GM12878 (cell line): ENCODE results near the gene TMEM50A. TPM values are rescaled to one million over a fixed set of nuclear protein-coding genes. Genes with fewer than 3 reads are reported as not detected.
"Not testable (repeated sequence)": the region's sequence is repeated elsewhere in the genome, so short reads cannot be mapped to it uniquely, and the experiment has no call there.

Experiments
- ATAC-seq: fragments of 200-7000 bp; cut with Tn5 transposase; 3 replicates; pipeline ENCODE4 v1.9.1; 2020; ENCODE audit warnings: mild to moderate bottlenecking, moderate library complexity
- BruUV-seq: library from RNA; stranded (reverse); fragments of 400-500 nt; replicated peaks from 2 replicates; lab custom pipeline; 2021; lab: Mats Ljungman, UMichigan
- CTCF ChIA-PET: fragments of 300-600 bp; sonication (Branson Sonifier 250); formaldehyde crosslinking; extraction: SDS; loops from one replicate; lab custom pipeline; 2021; ENCODE audit warnings: inconsistent platforms; lab: Yijun Ruan, JAX
- POLR2A ChIA-PET: fragments of 350-600 bp; formaldehyde crosslinking; extraction: SDS; loops from one replicate; lab custom pipeline; 2021; ENCODE audit warnings: inconsistent platforms; lab: Charles Lee
- RAD21 ChIA-PET: fragments of 300-600 bp; sonication (Branson Sonifier 250); formaldehyde crosslinking; loops from one replicate; lab custom pipeline; 2023; ENCODE audit warnings: antibody characterized with exemption; ENCODE audit not compliant: unreplicated experiment; lab: Charles Lee
- SMC1A ChIA-PET: fragments of 300-600 bp; sonication (Branson Sonifier 250); formaldehyde crosslinking; loops from one replicate; lab custom pipeline; 2023; ENCODE audit not compliant: unreplicated experiment, uncharacterized antibody; lab: Charles Lee
- DNase-seq: peaks from one replicate; pipeline ENCODE4 v3.0.0-alpha.2; 2011; ENCODE audit warnings: low read depth, low spot score
- FAIRE-seq: peaks from 3 replicates; lab custom pipeline; 2011; peaks lifted over from hg19 to GRCh38; lab: Jason Lieb, UNC
- H2AFZ ChIP-seq: 2 replicates; pipeline ENCODE4 v1.6.0; 2011; ENCODE audit warnings: low read depth, low read length, control low read depth; ENCODE audit not compliant: control insufficient read depth
- H3K27ac ChIP-seq: 2 replicates; pipeline ENCODE4 v1.5.1; 2011; ENCODE audit warnings: control low read depth; ENCODE audit not compliant: control insufficient read depth, insufficient read depth
- H3K27me3 ChIP-seq, 2 experiments: replicated peaks in 1 of 2; 2 replicates each; pipeline versions ENCODE4 v1.6.0 to v1.6.1; 2011; ENCODE audit warnings: low read length in 1 of 2; ENCODE audit not compliant: control insufficient read depth in 2 of 2, insufficient read depth in 2 of 2
- H3K36me3 ChIP-seq, 2 experiments: 2 replicates each; pipeline ENCODE4 v1.5.1; 2011; ENCODE audit warnings: low read length in 1 of 2; ENCODE audit not compliant: control insufficient read depth in 2 of 2, insufficient read depth in 2 of 2
- H3K4me1 ChIP-seq: 2 replicates; pipeline ENCODE4 v1.6.1; 2011; ENCODE audit warnings: mild to moderate bottlenecking, low read length, moderate library complexity, mixed read lengths; ENCODE audit not compliant: control insufficient read depth, insufficient read depth
- H3K4me2 ChIP-seq: 2 replicates; pipeline ENCODE4 v1.6.0; 2011; ENCODE audit warnings: control low read depth; ENCODE audit not compliant: control insufficient read depth, insufficient read depth
- H3K4me3 ChIP-seq: fragments of 200-600 bp; sonication (generic); 2 replicates; pipeline ENCODE4 v1.5.1; 2016
- H3K79me2 ChIP-seq: 2 replicates; pipeline ENCODE4 v1.6.0; 2011; ENCODE audit warnings: low read length; ENCODE audit not compliant: control insufficient read depth, insufficient read depth
- H3K9ac ChIP-seq: 2 replicates; pipeline ENCODE4 v1.8.0; 2011; ENCODE audit warnings: low read length, control low read depth, mixed read lengths; ENCODE audit not compliant: control insufficient read depth, insufficient read depth
- H3K9me3 ChIP-seq: replicated peaks from 3 replicates; pipeline ENCODE4 v1.5.1; 2011; ENCODE audit warnings: mild to moderate bottlenecking, low read length; ENCODE audit not compliant: control insufficient read depth, insufficient read depth
- H4K20me1 ChIP-seq: 2 replicates; pipeline ENCODE4 v1.6.0; 2011; ENCODE audit not compliant: control insufficient read depth, insufficient read depth
- CTCF ChIP-seq, 3 experiments: IDR thresholded peaks in 2 of 3; conservative IDR thresholded peaks in 1 of 3; 2 replicates each; pipeline ENCODE4 v1.5.1; 2011; ENCODE audit warnings: low read depth in 3 of 3, low read length in 3 of 3, mild to moderate bottlenecking in 3 of 3, control low read depth in 2 of 3, moderate library complexity in 2 of 3, inconsistent platforms in 1 of 3, mixed read lengths in 1 of 3; ENCODE audit not compliant: control insufficient read depth in 2 of 3, insufficient read depth in 1 of 3; ENCODE audit errors: extremely low read depth in 1 of 3
- RAD21 ChIP-seq: IDR thresholded peaks from 2 replicates; pipeline ENCODE4 v1.6.1; 2011; ENCODE audit warnings: mild to moderate bottlenecking, low read depth, low read length, moderate library complexity; ENCODE audit not compliant: insufficient read depth
- WGBS: methylation state at CpG from one replicate; pipeline ENCODE4 v1.1.6; 2016; ENCODE audit warnings: low lambda C conversion rate; ENCODE audit not compliant: insufficient replicate concordance, insufficient coverage; ENCODE audit errors: missing lambda C conversion rate; 5-methylcytosine and 5-hydroxymethylcytosine counted together
- in situ Hi-C: fragments of 300-500 bp; cut with MboI; formaldehyde crosslinking; loops from 9 replicates; pipeline ENCODE4 v1.14.3; 2018; ENCODE audit warnings: mixed read lengths
- intact Hi-C: fragments of 100-400 bp; cut with micrococcal nuclease; formaldehyde crosslinking; loops from one replicate; pipeline ENCODE4 v1.14.2; 2022; ENCODE audit not compliant: unreplicated experiment
- polyA plus RNA-seq, 11 experiments: library from polyadenylated mRNA; depleted of rRNA in 4 of 11; unstranded in 6 of 11; stranded (reverse) in 5 of 11; fragments of >200 nt; fragmentation: Nextera tagmentation in 4 of 11; fragmentation: Illumina TruSeq in 1 of 11; extraction: Ambion mirVana in 4 of 11; extraction: Trizol in 1 of 11; gene quantifications; 1 replicate in 1 of 11; 2 replicates in 10 of 11; pipeline versions ENCODE4 v1.2.1 to v1.2.3, GENCODE V29; 2011 to 2016; ENCODE audit warnings: inconsistent platforms in 2 of 11, missing spikeins in 2 of 11, low read depth in 1 of 11
- total RNA-seq, 4 experiments: library from RNA; depleted of rRNA in 3 of 4; stranded (reverse); fragments of >200 nt in 3 of 4; fragmentation: Illumina TruSeq in 1 of 4; extraction: Trizol in 1 of 4; gene quantifications; 2 replicates each; pipeline versions ENCODE4 v1.2.1 to v1.2.3, GENCODE V29; 2013 to 2021

TMEM50A gene
- total and polyA plus RNA-seq, 10 of the 15 experiments (the other 5 are each of a cell fraction or from before 2014, with no cell fraction given), result 23.5 to 148 (median 85.5) TPM

- H3K4me3 ChIP-seq, H3K36me3 ChIP-seq, H3K79me2 ChIP-seq, H3K9ac ChIP-seq, ATAC-seq, DNase-seq, POLR2A ChIA-PET, H2AFZ ChIP-seq, H3K27me3 ChIP-seq, H3K4me2 ChIP-seq, intact Hi-C loops, H3K9me3 ChIP-seq, BruUV-seq, H3K27ac ChIP-seq, CTCF ChIA-PET, H4K20me1 ChIP-seq, in situ Hi-C loops, FAIRE-seq, H3K4me1 ChIP-seq, RAD21 ChIA-PET, SMC1A ChIA-PET: not testable (repeated sequence)
- WGBS, result no CpG with 5 or more reads among the region's 2 CpGs
Observed at GRCh38 chr1:25398079-25398478, 59.9 kb downstream of the TMEM50A start.

- H3K4me2 ChIP-seq, H3K79me2 ChIP-seq, POLR2A ChIA-PET, H3K9ac ChIP-seq, H3K4me3 ChIP-seq, H3K36me3 ChIP-seq, H3K27me3 ChIP-seq, BruUV-seq, DNase-seq, intact Hi-C loops, H2AFZ ChIP-seq, H3K4me1 ChIP-seq, H4K20me1 ChIP-seq, H3K9me3 ChIP-seq, H3K27ac ChIP-seq: not testable (repeated sequence)
- in situ Hi-C loops, result loop anchor here (10.0 to 25.0 kb wide), 2 partner anchors 112 to 409 kb away; partner anchors contain the start of genes MTFR1L and SELENON
- WGBS, result 20% methylated on average over 3 of the region's 8 CpGs
- ATAC-seq (peak; percentile 92), FAIRE-seq (peak; percentile 27)
- RAD21 ChIA-PET, result interaction anchor here (1.1 kb wide), 1 partner anchor 116 kb away, joined by 3 read pairs; no protein-coding TSS in a partner anchor
- peak in 2 of 3 experiments; percentile 9 to 31; a peak in 3 of 6 replicates for TF ChIP-seq CTCF (IDR thresholded peaks at IDR 0.05 in 2 of 3, conservative IDR thresholded peaks at IDR 0.05 in 1 of 3; ENCODE audit: control insufficient read depth in 2 of 3, extremely low read depth in 1 of 3, insufficient read depth in 1 of 3, low read depth in 3 of 3, low read length in 3 of 3)
- peak; percentile 36; the same call in 1 of the 2 replicates for TF ChIP-seq RAD21
- SMC1A ChIA-PET, result interaction anchor here (0.7 kb wide), 1 partner anchor 115 kb away, joined by 4 read pairs; no protein-coding TSS in a partner anchor
- CTCF ChIA-PET, result interaction anchor here (0.6 to 1.3 kb wide), 7 partner anchors 32 to 305 kb away, joined by 3 to 5 read pairs (median 4); no protein-coding TSS in a partner anchor
Observed at GRCh38 chr1:25402947-25403803, 65.0 kb downstream of the TMEM50A start.

GRCh38 chr1:25405731-25406305, 67.7 kb downstream of the TMEM50A start:
- H3K36me3 ChIP-seq, H3K9ac ChIP-seq, H3K79me2 ChIP-seq, H3K4me1 ChIP-seq, H2AFZ ChIP-seq, intact Hi-C loops, POLR2A ChIA-PET, H3K9me3 ChIP-seq, H3K27me3 ChIP-seq, H3K27ac ChIP-seq, H3K4me2 ChIP-seq, SMC1A ChIA-PET, FAIRE-seq, H3K4me3 ChIP-seq, DNase-seq, BruUV-seq, H4K20me1 ChIP-seq: not testable (repeated sequence)
- ChIA-PET RAD21 (interaction anchor here (0.7 to 1.2 kb wide), 2 partner anchors 22 to 119 kb away, joined by 3 to 6 read pairs; no protein-coding TSS in a partner anchor), CTCF (interaction anchor here (0.7 to 1.2 kb wide), 3 partner anchors 82 to 119 kb away, joined by 4 to 8 read pairs (median 6); no protein-coding TSS in a partner anchor)
- in situ Hi-C loops, result loop anchor here (10.0 to 25.0 kb wide), 2 partner anchors 109 to 406 kb away; partner anchors contain the start of genes MTFR1L and SELENON
- peak; percentile 69 for ATAC-seq
- 54% methylated on average over 8 of the region's 12 CpGs for WGBS
